GM10266 (cell line): ENCODE results near the gene FGF2.

Experiments
- DNase-seq: peaks from one replicate; pipeline ENCODE4 v3.0.0; 2012; ENCODE audit errors: extremely low spot score
- TF ChIP-seq, protein P1 (sequence below): IDR thresholded peaks from 2 replicates; pipeline ENCODE4 v1.5.1; 2012; ENCODE audit warnings: mild to moderate bottlenecking, low read depth; ENCODE audit not compliant: control insufficient read depth, insufficient read depth; ENCODE audit errors: missing control alignments

Gene FGF2

DNA sequence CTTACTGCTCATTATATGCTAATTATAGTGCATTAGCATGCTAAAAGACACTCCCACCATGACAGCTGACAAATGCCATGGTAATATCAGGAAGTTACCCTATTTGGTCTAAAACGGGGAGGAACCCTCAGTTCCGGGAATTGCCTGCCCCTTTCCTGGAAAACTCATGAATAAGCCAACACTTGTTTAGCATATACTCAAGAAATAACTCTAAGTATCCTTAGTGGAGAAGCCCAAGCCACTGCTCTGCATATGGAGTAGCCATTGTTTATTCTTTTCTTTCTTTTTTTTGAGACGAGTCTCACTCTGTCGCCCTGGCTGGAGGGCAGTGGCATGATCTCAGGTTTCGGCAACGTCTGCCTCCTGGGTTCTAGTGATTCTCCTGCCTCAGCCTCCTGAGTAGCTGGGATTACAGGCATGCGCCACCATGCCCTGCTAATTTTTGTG lies 80.3 kb downstream of the FGF2 start:
- TF ChIP-seq, protein P1, sequence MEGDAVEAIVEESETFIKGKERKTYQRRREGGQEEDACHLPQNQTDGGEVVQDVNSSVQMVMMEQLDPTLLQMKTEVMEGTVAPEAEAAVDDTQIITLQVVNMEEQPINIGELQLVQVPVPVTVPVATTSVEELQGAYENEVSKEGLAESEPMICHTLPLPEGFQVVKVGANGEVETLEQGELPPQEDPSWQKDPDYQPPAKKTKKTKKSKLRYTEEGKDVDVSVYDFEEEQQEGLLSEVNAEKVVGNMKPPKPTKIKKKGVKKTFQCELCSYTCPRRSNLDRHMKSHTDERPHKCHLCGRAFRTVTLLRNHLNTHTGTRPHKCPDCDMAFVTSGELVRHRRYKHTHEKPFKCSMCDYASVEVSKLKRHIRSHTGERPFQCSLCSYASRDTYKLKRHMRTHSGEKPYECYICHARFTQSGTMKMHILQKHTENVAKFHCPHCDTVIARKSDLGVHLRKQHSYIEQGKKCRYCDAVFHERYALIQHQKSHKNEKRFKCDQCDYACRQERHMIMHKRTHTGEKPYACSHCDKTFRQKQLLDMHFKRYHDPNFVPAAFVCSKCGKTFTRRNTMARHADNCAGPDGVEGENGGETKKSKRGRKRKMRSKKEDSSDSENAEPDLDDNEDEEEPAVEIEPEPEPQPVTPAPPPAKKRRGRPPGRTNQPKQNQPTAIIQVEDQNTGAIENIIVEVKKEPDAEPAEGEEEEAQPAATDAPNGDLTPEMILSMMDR: no peak
- DNase-seq: no peak

DNA sequence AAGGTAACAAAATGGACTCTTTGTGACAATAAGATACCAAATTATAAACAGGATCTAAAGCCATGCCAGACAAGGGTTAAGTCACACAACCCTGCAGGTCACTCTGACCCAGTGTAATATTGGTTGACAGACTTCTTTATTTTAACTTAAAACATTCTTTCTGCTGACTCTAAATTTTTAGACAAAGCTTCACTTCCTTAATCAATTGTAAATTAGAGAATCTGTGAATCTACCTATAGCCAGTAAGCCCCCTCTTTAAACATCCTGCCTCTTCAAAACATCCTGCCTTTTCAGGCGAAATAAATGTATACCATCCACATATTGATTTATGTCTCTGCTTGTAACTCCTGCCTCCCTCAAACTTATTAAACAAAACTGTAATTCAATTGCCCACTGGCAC lies 81.6 kb downstream of the FGF2 start:
- DNase-seq: no peak
- TF ChIP-seq, protein P1: no peak

DNA sequence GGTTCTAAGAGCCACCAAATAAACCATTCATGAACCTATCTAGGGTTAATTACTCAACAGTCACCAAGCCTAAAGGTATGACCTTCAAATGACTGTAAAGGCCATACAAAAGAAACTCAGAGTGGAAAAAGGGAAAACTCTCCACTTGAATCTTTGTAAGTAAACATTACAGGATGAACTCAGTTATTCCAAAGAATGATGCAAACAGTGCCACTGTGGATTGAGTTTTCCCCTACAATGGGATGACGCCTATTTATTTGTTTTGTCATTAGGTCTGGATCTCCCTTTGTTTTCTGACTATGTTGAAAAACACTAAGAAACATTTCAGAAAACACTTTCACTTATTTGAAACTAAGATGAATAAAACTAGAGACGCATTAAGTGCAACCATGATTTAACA lies 83.1 kb downstream of the FGF2 start:
- TF ChIP-seq, protein P1: no peak
- no peak for DNase-seq

DNA sequence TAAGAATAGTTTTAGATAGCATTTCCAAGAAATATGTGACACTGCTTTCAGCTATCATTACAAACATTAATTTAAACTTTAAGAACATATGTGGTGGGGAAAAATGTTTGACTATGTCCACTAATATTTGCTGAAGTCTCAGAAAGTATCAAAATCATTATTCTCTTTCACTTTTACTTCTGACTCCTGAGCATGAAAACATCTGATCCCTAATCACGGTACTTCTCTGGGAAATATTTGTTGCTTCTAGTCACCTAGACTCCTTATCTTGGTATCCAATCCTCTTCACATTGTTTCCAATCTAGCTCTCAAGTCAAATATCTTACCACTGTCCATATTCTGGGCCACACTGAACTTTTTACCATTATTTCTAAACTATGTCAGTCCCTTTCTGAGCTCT lies 85.0 kb downstream of the FGF2 start:
- DNase-seq: no peak
- TF ChIP-seq, protein P1: no peak

DNA sequence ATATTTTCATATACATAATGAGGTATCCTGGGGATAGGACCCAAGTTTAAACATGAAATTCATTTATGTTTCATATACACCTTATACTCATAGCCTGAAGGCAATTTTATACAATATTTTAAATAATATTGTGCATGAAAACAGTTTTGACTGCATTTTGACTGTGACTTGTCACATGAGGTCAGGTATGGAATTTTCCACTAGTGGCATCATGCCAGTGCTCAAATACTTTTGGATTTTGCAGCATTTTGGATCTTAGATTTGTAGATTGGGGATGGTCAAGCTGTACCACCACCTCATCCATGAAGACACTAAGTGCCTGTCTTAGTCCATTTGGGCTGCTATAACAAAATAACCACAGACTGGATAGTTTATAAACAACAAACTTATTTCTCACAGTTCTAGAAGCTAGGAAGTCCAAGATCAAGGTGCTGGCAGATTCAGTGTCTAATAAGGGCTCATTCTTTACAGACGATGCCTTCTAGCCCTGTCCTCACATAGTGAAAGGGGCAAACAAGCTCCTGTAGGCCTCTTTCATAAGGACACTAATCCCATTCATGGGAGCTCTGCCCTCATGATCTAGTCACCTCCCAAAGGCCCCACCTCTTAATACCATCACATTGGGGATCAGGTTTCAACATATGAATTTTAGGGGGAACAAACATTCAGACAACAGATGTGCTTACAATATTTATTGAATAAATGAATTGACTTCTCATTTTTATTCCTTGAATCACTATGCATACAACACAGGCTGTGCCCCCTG lies 86.4 kb downstream of the FGF2 start:
- DNase-seq: no peak
- TF ChIP-seq, protein P1: no peak

DNA sequence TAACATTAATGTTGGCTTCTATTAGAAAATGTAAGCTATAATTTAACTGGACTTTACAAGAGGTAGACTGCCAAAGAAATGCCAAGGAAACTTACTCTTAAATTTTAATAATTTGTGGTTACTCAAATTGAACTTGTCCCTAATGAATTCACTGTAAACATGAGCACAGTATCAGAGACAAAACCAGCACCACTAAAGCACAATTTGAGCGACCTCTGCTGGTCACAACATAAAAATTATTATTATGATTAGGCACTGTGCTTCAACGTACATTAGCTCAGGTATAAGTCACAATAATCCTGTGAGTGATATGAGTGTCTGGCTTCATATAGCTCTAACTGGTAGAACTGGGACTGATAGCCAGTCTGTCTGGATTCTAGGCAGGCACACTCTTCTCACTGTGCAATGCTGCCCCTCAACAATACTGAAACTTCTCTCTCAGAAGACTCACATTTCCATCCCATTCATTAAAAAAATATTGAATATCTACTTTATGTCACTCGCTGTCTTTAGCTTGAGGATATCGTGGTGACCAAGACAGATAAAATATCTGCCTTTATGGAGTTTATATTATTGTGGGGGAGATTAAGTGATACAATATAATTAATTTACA lies 87.8 kb downstream of the FGF2 start:
- DNase-seq: peak; percentile 30
- TF ChIP-seq, protein P1: peak; percentile 40

DNA sequence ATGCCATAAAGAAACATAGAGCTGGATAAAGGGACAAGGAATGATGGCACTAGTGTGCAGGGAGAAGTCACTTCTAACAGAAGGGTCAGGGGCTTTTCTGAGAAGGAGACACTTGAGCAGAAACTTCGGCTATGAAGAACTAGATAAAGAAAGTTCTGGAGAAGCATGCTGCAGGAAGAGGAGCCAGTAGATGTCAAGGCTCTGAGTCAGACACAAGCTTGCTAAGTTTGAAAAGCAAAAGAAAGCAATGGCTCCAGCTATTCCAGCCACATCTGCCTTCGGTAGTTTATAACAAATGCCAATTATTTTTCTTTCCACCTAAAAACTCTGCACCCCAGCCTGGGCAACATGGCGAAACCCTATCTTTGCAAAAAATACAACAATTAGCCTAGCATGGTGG lies 88.3 kb downstream of the FGF2 start:
- DNase-seq: no peak
- TF ChIP-seq, protein P1: no peak
